Liver (tissue), 9 donors: Measurements from ENCODE around the gene ZFP57. TPM values are rescaled to one million over a fixed set of nuclear protein-coding genes. Genes with fewer than 3 reads are reported as not detected.

ENCODE experiments used
- DNase-seq: peaks from one replicate; pipeline ENCODE4 v3.0.0-alpha.2; 2017; ENCODE audit warnings: low spot score
- H3K27ac ChIP-seq, 2 donors: one replicate each; pipeline ENCODE4 v1.7.0; 2013; ENCODE audit warnings: inconsistent platforms in 2 of 2, low read length in 2 of 2, control low read depth in 1 of 2, low read depth in 1 of 2, mild to moderate bottlenecking in 1 of 2
- H3K27me3 ChIP-seq, 4 donors: one replicate each; pipeline versions ENCODE4 v1.6.1 to v1.7.0; 2013; ENCODE audit warnings: low read length in 3 of 4, inconsistent platforms in 1 of 4, mild to moderate bottlenecking in 1 of 4, moderate library complexity in 1 of 4; ENCODE audit not compliant: control insufficient read depth in 4 of 4, insufficient read depth in 4 of 4
- H3K36me3 ChIP-seq, 4 donors: one replicate each; pipeline versions ENCODE4 v1.6.1 to v1.7.0; 2013; ENCODE audit warnings: low read length in 3 of 4, mild to moderate bottlenecking in 3 of 4, low read depth in 1 of 4, moderate library complexity in 1 of 4; ENCODE audit not compliant: control insufficient read depth in 4 of 4, insufficient read depth in 3 of 4
- H3K4me1 ChIP-seq, 4 donors: one replicate each; pipeline versions ENCODE4 v1.6.1 to v1.7.0; 2013; ENCODE audit warnings: low read length in 3 of 4, mild to moderate bottlenecking in 3 of 4, moderate library complexity in 1 of 4; ENCODE audit not compliant: control insufficient read depth in 4 of 4, insufficient read depth in 4 of 4
- H3K4me3 ChIP-seq, 3 donors: one replicate each; pipeline versions ENCODE4 v1.6.1 to v1.7.0; 2013; ENCODE audit warnings: low read length in 3 of 3, control low read depth in 1 of 3, low read depth in 1 of 3, mild to moderate bottlenecking in 1 of 3
- H3K9ac ChIP-seq, 2 donors: one replicate each; pipeline ENCODE4 v1.7.0; 2013; ENCODE audit warnings: low read length in 2 of 2, mild to moderate bottlenecking in 2 of 2, moderate library complexity in 2 of 2, control low read depth in 1 of 2, low read depth in 1 of 2
- H3K9me3 ChIP-seq, 4 donors: one replicate each; pipeline versions ENCODE4 v1.6.1 to v1.7.0; 2013; ENCODE audit warnings: low read length in 3 of 4; ENCODE audit not compliant: control insufficient read depth in 4 of 4
- EGR1 ChIP-seq, 2 donors: IDR thresholded peaks; 2 replicates each; pipeline ENCODE4 v1.6.1; 2016 to 2018; ENCODE audit warnings: antibody characterized with exemption in 2 of 2, low read depth in 2 of 2
- FOXA1 ChIP-seq: IDR thresholded peaks from 2 replicates; pipeline ENCODE4 v1.6.1; 2016; ENCODE audit warnings: antibody characterized with exemption
- FOXA2 ChIP-seq: IDR thresholded peaks from 2 replicates; pipeline ENCODE4 v1.6.1; 2016; ENCODE audit warnings: antibody characterized with exemption
- GABPA ChIP-seq, 2 donors: IDR thresholded peaks in 1 of 2; conservative IDR thresholded peaks in 1 of 2; 2 replicates each; pipeline ENCODE4 v1.6.1; 2016; ENCODE audit warnings: antibody characterized with exemption in 2 of 2, mild to moderate bottlenecking in 1 of 2, moderate library complexity in 1 of 2
- HNF4A ChIP-seq, 2 donors: conservative IDR thresholded peaks; 2 replicates each; pipeline ENCODE4 v1.6.1; 2016; ENCODE audit warnings: antibody characterized with exemption in 2 of 2, mild to moderate bottlenecking in 2 of 2
- HNF4G ChIP-seq: IDR thresholded peaks from 2 replicates; pipeline ENCODE4 v1.6.1; 2016; ENCODE audit warnings: antibody characterized with exemption
- JUND ChIP-seq, 2 donors: IDR thresholded peaks; 2 replicates each; pipeline ENCODE4 v1.6.1; 2016; ENCODE audit warnings: antibody characterized with exemption in 2 of 2
- NR2F2 ChIP-seq: IDR thresholded peaks from 2 replicates; pipeline ENCODE4 v1.6.1; 2016; ENCODE audit warnings: antibody characterized with exemption
- RAD21 ChIP-seq, 2 donors: IDR thresholded peaks; 2 replicates each; pipeline ENCODE4 v1.6.1; 2016; ENCODE audit warnings: antibody characterized with exemption in 2 of 2, mild to moderate bottlenecking in 2 of 2
- RXRA ChIP-seq, 2 donors: IDR thresholded peaks; 2 replicates each; pipeline ENCODE4 v1.6.1; 2017 to 2018; ENCODE audit warnings: antibody characterized with exemption in 2 of 2, mild to moderate bottlenecking in 1 of 2
- SP1 ChIP-seq: IDR thresholded peaks from 2 replicates; pipeline ENCODE4 v1.6.1; 2018; ENCODE audit warnings: antibody characterized with exemption, mild to moderate bottlenecking
- TAF1 ChIP-seq: conservative IDR thresholded peaks from 2 replicates; pipeline ENCODE4 v1.6.1; 2016; ENCODE audit warnings: antibody characterized with exemption, mild to moderate bottlenecking
- YY1 ChIP-seq: IDR thresholded peaks from 2 replicates; pipeline ENCODE4 v1.6.1; 2016; ENCODE audit warnings: antibody characterized with exemption, mild to moderate bottlenecking
- WGBS: extraction: QIAGEN DNeasy Blood & Tissue Kit; methylation state at CpG from one replicate; pipeline ENCODE4 v1.1.7; 2013; 5-methylcytosine and 5-hydroxymethylcytosine counted together
- polyA plus RNA-seq, 2 donors: library from polyadenylated mRNA; stranded (reverse) in 1 of 2; unstranded in 1 of 2; fragments of 200-250 nt in 1 of 2; fragments of >200 nt in 1 of 2; fragmentation: Nextera tagmentation in 1 of 2; extraction: Ambion mirVana in 1 of 2; gene quantifications; one replicate each; pipeline versions ENCODE4 v1.2.1 to v1.2.3, GENCODE V29; 2013 to 2015
- total RNA-seq, 2 donors: library from RNA; depleted of rRNA; stranded (reverse); fragments of >200 nt; gene quantifications; one replicate each; pipeline ENCODE4 v1.2.3, GENCODE V29; 2014
- TF ChIP-seq, protein P1 (sequence below): IDR thresholded peaks from 2 replicates; pipeline ENCODE4 v1.6.1; 2016; ENCODE audit warnings: antibody characterized with exemption
- TF ChIP-seq, protein P2 (sequence below): IDR thresholded peaks from 2 replicates; pipeline ENCODE4 v1.6.1; 2016; ENCODE audit warnings: antibody characterized with exemption
- TF ChIP-seq, protein P3 (sequence below): IDR thresholded peaks from 2 replicates; pipeline ENCODE4 v1.6.1; 2016; ENCODE audit warnings: antibody characterized with exemption
- TF ChIP-seq, protein P4 (sequence below): IDR thresholded peaks from 2 replicates; pipeline ENCODE4 v1.6.1; 2016; ENCODE audit warnings: antibody characterized with exemption, mild to moderate bottlenecking
- TF ChIP-seq, protein P5 (sequence below): fragments of 150-350 bp; IDR thresholded peaks from 2 replicates; pipeline ENCODE4 v1.5.1; 2017; ENCODE audit warnings: improper control_type of control experiment, low read depth, low read length; ENCODE audit not compliant: missing input control
- donor health status: healthy.
- donor health status: healthy.
- donor health status: healthy.
- donor health status: healthy.
- donor health status: healthy.

Gene ZFP57
- total and polyA plus RNA-seq, 4 donors: not detected

DNA sequence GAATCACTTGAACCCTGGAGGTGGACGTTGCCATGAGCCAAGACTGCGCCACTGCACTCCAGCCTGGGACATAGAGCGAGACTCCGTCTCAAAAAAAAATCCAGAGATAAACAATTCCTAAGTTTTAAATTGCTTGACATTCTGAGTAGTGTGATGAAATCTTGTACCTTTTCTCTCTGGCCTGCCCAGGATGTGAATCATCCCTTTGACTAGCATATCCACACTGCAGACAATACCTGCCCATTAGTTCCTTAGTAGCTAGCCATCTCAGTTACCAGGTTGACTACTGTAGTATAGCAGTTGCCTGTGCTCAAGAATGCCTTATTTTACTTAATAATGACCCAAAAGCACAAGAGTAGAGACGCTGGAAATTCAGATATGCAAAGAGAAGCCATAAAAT, 2.8 kb downstream of the ZFP57 start:
- Histone ChIP-seq H3K9me3 (no peaks in the 10 kb centered on the region), H3K27me3 (no peaks in the 10 kb centered on the region), H3K4me3 (no peak overlapping the region), H3K27ac (no peak overlapping the region), H3K36me3 (no peaks in the 10 kb centered on the region), H3K9ac (no peak overlapping the region), H3K4me1 (no peaks in the 10 kb centered on the region)
- TF ChIP-seq GABPA (IDR thresholded peaks at IDR 0.05 in 1 of 2, conservative IDR thresholded peaks at IDR 0.05 in 1 of 2) (no peak), TAF1 (no peak), FOXA1 (no peak), HNF4A (conservative IDR thresholded peaks at IDR 0.05) (no peak), NR2F2 (no peak), RAD21 (IDR thresholded peaks at IDR 0.05) (no peak), EGR1 (IDR thresholded peaks at IDR 0.05; ENCODE audit: low read depth in 2 of 2) (no peak), FOXA2 (no peak), HNF4G (no peak), JUND (IDR thresholded peaks at IDR 0.05) (no peak)
- TF ChIP-seq, protein P1, sequence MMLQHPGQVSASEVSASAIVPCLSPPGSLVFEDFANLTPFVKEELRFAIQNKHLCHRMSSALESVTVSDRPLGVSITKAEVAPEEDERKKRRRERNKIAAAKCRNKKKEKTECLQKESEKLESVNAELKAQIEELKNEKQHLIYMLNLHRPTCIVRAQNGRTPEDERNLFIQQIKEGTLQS: no peak
- TF ChIP-seq, protein P2, sequence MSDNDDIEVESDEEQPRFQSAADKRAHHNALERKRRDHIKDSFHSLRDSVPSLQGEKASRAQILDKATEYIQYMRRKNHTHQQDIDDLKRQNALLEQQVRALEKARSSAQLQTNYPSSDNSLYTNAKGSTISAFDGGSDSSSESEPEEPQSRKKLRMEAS: no peak
- TF ChIP-seq, protein P3, sequence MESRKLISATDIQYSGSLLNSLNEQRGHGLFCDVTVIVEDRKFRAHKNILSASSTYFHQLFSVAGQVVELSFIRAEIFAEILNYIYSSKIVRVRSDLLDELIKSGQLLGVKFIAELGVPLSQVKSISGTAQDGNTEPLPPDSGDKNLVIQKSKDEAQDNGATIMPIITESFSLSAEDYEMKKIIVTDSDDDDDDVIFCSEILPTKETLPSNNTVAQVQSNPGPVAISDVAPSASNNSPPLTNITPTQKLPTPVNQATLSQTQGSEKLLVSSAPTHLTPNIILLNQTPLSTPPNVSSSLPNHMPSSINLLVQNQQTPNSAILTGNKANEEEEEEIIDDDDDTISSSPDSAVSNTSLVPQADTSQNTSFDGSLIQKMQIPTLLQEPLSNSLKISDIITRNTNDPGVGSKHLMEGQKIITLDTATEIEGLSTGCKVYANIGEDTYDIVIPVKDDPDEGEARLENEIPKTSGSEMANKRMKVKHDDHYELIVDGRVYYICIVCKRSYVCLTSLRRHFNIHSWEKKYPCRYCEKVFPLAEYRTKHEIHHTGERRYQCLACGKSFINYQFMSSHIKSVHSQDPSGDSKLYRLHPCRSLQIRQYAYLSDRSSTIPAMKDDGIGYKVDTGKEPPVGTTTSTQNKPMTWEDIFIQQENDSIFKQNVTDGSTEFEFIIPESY: no peak
- WGBS: 89% methylated on average over 5 of the region's 5 CpGs
- DNase-seq: no peak

DNA sequence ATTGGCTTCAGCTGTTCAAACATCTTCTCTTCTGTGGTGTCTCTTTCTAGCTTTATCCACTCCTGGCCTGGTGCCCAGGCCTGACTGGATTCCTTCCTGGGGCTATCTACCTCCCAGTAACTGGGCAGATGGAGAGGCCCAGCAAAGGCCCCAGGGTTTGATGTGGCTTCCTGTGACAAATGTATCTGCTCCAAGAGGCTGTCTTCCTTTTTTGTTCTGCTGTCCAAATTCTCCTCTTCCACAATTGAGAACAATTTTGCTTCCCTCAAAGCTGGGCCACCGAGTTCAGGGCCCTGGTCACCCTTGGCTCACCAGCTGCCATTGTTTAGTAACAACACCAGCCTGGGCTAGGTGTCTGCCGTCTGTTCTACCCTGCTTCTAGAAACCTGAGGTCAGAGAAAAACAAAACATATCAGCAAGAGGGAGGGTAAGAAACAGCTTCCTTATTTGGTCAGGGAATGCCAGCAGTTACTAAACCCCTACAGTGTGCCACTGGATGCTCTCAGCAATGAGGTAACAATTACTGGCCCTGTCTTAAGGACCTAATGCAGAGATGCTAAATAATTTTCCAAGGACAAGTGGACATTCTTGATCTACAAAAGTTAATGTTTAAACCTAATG, 3.9 kb downstream of the ZFP57 start:
- H3K36me3 ChIP-seq: no peaks in the 10 kb centered on the region
- TF ChIP-seq YY1 (no peak), EGR1 (IDR thresholded peaks at IDR 0.05; ENCODE audit: low read depth in 2 of 2) (no peak), RAD21 (IDR thresholded peaks at IDR 0.05) (no peak), TAF1 (no peak), SP1 (no peak), RXRA (IDR thresholded peaks at IDR 0.05) (no peak), HNF4A (conservative IDR thresholded peaks at IDR 0.05) (no peak), FOXA1 (no peak), GABPA (IDR thresholded peaks at IDR 0.05 in 1 of 2, conservative IDR thresholded peaks at IDR 0.05 in 1 of 2) (no peak), NR2F2 (no peak), HNF4G (no peak)
- TF ChIP-seq, protein P4, sequence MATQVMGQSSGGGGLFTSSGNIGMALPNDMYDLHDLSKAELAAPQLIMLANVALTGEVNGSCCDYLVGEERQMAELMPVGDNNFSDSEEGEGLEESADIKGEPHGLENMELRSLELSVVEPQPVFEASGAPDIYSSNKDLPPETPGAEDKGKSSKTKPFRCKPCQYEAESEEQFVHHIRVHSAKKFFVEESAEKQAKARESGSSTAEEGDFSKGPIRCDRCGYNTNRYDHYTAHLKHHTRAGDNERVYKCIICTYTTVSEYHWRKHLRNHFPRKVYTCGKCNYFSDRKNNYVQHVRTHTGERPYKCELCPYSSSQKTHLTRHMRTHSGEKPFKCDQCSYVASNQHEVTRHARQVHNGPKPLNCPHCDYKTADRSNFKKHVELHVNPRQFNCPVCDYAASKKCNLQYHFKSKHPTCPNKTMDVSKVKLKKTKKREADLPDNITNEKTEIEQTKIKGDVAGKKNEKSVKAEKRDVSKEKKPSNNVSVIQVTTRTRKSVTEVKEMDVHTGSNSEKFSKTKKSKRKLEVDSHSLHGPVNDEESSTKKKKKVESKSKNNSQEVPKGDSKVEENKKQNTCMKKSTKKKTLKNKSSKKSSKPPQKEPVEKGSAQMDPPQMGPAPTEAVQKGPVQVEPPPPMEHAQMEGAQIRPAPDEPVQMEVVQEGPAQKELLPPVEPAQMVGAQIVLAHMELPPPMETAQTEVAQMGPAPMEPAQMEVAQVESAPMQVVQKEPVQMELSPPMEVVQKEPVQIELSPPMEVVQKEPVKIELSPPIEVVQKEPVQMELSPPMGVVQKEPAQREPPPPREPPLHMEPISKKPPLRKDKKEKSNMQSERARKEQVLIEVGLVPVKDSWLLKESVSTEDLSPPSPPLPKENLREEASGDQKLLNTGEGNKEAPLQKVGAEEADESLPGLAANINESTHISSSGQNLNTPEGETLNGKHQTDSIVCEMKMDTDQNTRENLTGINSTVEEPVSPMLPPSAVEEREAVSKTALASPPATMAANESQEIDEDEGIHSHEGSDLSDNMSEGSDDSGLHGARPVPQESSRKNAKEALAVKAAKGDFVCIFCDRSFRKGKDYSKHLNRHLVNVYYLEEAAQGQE: no peak
- TF ChIP-seq, protein P1: no peak
- TF ChIP-seq, protein P2: no peak
- TF ChIP-seq, protein P5, sequence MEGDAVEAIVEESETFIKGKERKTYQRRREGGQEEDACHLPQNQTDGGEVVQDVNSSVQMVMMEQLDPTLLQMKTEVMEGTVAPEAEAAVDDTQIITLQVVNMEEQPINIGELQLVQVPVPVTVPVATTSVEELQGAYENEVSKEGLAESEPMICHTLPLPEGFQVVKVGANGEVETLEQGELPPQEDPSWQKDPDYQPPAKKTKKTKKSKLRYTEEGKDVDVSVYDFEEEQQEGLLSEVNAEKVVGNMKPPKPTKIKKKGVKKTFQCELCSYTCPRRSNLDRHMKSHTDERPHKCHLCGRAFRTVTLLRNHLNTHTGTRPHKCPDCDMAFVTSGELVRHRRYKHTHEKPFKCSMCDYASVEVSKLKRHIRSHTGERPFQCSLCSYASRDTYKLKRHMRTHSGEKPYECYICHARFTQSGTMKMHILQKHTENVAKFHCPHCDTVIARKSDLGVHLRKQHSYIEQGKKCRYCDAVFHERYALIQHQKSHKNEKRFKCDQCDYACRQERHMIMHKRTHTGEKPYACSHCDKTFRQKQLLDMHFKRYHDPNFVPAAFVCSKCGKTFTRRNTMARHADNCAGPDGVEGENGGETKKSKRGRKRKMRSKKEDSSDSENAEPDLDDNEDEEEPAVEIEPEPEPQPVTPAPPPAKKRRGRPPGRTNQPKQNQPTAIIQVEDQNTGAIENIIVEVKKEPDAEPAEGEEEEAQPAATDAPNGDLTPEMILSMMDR: no peak
- no peak overlapping the region for H3K9ac ChIP-seq
- no peak for DNase-seq
- no peaks in the 10 kb centered on the region for H3K27me3 ChIP-seq
- H3K4me3 ChIP-seq: no peak overlapping the region
- no peaks in the 10 kb centered on the region for H3K9me3 ChIP-seq
- no peaks in the 10 kb centered on the region for H3K4me1 ChIP-seq
- 51% methylated on average over 2 of the region's 2 CpGs for WGBS
- H3K27ac ChIP-seq: no peak overlapping the region
